DLD1 (cell line): ENCODE data around the gene PSMA7.

Source experiments
- in situ Hi-C: cut with HindIII; loops from 2 replicates; pipeline ENCODE4 v1.10.0; 2017; ENCODE audit warnings: low sequenced_read_pairs

PSMA7 gene

GRCh38 chr20:62143081-62143956 is at the start of gene PSMA7, which contains the start of gene SS18L1:
PSMA7 (minus strand) TSS chr20:62143394; CDS start chr20:62143303, 91 bp downstream.
SS18L1 (plus strand) TSS chr20:62143769; CDS start chr20:62143821, 52 bp downstream.
- in situ Hi-C loops: no loop called here

GRCh38 chr20:62192635-62193034 is 49.4 kb upstream of the PSMA7 start:
- in situ Hi-C loops: no loop called here

DNA sequence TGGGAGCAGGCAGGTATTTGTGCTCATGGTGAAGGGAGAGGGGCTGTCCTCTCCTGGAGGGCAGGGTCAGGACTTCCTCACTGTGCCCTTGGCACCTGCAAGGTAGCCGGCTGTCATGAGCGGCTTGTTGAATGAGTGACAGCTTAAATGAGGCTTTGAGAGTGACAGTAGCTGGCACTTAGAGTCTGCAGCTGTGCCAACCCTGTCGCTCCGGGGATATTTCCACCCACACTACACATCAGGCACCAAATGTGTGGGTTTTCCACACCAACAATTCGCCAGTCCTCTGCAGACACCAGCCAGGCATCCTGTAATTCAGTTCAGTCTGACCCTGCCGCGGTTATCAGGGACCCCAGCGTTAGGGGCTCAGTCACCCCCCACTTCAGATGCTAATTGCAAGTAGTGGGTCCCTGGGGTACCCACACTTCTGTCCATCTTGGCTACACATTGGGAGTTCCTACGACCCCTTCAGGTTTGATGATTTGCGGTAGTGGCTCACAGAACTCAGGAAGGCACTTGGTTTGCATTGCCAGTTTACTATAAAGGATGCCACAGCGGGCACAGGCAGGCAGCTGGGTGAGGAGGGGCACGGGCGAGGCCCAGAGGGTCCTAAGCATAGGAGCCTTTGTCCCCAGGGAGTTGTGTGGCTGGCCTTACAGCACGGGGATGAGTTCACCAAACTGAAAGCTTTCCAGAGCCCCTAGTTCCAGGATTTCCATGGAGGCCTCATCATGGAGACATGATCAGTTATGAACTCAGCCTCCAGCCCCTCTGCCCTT is 48.8 kb upstream of the PSMA7 start:
- in situ Hi-C loops: no loop called here

DNA sequence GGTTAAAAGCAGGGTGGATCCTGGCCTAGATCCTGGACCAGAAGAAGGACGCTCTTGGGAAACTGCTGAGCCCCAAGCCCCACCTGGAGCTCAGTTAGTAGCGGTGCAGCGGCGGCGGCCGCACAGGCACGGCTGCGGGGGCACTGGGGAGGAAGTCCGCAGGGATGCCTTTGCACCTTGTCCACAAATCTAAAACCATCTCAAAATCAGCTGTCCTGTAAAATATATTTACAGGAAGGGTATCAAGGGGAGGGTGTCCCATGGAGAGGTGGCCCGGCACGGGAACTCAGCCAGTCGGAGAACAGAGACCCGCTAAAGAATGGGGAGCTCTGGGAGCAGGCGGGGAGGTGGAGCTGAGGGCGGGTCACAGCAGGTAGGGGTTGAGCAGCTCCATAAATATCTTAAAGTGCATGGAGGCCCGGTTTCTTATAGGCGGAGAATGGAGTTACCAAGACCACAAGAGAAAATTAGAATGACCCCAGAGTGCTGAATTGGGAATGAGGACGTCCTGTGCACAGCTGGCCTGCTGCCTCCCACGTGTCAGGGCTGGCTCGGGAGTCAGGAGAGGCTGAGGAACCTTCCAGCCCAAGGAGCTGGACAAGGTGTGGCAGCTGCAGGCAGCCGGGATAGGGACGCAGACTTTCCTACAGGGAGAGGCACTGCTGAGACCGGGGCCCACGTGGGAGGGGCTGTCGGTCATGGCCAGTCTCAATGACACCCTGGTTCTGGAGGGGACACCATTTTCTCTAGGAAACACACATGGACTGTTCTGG is 47.6 kb upstream of the PSMA7 start:
- in situ Hi-C loops: no loop called here

GRCh38 chr20:62186887-62187866 is 44.0 kb upstream of the PSMA7 start:
- in situ Hi-C loops: no loop called here

DNA sequence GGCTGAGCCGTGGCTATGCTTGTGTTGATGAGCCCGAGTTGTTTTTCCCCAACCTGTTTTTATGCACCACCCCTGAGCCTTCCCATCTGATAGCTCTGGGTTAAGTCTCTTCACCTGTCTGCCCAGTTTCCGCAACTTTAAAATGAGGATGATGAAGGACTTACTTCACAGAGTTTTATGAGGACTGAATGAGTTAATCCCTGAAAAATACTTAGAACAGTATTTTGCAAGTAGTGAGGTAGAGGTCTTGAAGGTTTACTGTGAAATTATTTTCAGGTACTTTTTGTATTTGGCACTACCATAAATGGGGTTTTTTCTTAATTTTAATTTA is 42.9 kb upstream of the PSMA7 start:
- in situ Hi-C loops: no loop called here

- in situ Hi-C loops: no loop called here
These were observed 40.4 kb upstream of the PSMA7 start for GRCh38 chr20:62183426-62184142.

DNA sequence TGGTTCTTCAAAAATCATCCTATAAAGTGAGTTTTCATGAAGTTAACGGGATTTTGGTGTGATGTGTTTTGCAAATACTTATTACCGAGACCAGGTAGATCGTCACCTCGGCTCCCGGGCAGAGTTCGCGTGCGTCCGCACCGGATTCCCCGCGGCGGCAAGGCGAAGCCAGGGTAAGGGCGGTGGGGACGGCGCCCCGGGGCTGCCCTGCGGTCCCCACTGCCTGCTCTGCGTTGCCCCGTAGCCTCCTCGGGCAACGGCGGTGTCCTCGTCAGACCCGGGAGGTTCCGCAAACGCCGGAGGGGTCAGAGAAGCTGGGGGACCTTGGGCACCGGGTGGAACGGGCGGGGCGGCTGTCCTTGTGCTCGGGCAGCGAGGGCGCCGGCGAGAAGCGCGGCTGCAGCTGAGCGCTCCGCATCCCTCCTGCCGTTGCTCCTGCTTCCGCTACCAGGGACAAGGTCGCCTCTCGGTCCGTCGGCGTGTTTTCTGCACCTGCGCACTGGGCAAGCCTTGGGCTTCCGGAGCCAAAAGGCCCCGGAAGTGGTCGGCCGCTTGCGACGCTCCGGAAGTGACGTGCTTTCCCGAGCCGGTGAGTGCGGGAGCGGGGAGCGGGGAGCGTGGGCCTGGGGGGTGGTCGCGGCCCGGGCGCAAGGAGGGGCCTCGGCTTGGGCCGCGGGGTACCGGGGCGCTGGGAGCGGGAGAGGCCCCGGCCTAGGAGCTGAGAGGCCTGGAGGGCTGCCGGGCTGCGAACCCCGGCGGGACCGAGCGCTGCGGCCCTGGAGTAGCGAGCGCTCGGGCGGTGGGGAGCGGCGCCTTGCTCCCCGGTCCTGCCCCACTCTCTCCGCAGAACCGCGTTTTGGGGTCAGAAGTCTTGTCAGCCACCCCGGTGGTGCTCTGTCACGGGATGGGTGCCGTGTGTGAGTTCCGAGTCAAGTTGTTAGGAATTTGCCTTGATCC is 39.6 kb upstream of the PSMA7 start, which contains the start of gene MTG2:
Gene MTG2 (plus strand): TSS at position 560 of the 957 bp plus-strand sequence. CDS start 10,393 bp downstream, outside the sequence.
- in situ Hi-C loops: no loop called here

DNA sequence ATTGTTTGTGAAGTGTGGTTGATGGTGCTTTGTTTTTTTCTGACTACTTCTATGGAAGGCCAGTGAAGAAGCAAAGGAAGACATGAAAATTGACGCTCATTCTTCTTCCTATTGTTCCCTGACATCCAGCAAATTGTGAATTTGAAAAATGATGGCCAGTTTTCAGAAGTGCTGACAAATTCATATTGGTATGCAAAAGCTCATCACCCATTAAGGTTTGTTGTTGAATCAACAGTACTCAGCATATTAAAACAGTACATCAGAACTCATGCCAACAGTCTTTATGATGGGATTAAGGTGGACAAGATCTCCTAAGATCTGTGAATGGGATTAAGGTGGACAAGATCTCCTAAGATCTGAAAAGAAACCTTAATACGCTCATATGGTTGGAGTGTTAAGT is 38.6 kb upstream of the PSMA7 start:
- in situ Hi-C loops: no loop called here

DNA sequence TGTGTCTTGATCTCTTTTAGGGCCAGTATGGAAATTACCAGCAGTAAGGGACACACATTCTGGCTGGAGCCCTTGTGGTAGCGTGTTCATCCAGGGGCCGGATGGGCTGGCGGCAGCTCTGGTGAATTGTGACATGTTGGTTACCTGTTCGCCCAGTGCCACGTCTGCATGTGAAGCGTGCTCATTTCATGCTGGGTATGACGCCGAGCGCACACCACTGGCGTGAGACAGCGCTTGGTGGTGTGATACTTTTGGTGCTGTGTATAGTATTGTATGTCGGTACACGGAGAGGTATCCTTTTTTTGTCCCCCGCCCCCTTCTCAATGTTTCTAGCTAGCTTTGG is 35.9 kb upstream of the PSMA7 start:
- in situ Hi-C loops: no loop called here

DNA sequence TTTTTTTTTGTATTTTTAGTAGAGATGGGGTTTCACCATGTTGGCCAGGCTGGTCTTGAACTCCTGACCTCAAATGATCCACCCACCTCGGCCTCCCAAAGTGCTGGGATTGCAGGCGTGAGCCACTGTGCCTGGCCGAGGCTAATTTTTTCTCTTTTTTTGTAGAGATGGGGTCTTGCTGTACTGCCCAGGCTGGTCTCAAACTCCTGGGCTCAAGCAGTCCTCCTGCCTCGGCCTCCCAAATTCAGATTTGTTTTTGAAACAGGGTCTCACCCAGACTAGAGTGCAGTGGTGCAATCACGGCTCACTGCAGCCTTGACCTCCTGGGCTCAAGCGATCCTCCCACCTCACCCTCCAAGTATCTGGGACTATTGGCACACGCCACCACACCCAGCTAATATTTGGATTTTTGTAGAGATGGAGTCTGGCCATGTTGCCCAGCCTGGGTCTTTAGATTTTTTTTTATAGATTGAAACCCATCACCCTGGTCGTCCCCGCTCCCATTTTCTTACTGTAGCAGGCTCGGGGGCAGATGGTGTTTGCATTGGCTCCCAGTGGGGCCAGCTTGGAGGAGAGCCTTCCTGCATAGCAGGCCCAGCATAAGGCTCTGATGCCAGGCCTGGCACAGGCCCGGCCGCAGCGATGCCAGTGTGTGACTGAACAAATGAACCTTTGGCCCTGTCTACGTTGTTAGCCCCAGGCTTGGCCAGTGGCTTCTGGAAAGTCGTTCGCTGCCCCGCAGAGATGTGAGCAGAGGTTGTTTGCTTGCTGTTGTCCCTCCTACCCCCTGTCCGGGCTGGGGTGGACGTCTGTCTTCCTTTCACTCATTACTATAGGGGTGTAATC is 35.3 kb upstream of the PSMA7 start:
- in situ Hi-C loops: no loop called here

- in situ Hi-C loops: no loop called here
These were observed 34.1 kb upstream of the PSMA7 start for GRCh38 chr20:62177307-62177706.

- in situ Hi-C loops: no loop called here
These were observed 33.7 kb upstream of the PSMA7 start for GRCh38 chr20:62176866-62177265.

DNA sequence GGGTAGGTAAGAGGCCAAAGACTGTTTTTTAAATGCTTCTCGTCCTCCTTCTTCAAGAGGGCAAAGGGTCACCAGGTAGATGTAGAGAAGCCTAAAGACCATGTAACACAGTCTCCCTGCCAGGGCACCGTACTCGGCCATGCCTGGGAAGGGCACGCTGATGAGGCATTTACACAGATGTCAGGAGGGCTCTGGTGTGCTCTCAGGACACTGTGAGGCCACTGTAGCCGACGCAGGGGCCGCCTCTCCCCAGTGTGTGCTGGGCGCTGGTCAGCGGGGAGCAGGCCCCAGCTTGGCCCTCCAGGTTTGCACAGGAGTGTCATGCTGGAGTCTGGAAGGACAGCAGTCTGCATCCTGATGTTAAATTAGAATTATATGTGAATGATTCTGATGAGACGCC is 32.5 kb upstream of the PSMA7 start:
- in situ Hi-C loops: no loop called here

- in situ Hi-C loops: no loop called here
These were observed 31.9 kb upstream of the PSMA7 start for GRCh38 chr20:62174870-62175624.

GRCh38 chr20:62174021-62174804 is 31.0 kb upstream of the PSMA7 start:
- in situ Hi-C loops: no loop called here
